ENCODE results near the gene FOS. TPM values are rescaled to one million over a fixed set of nuclear protein-coding genes. Genes with fewer than 3 reads are reported as not detected.

The FOS gene
- total and polyA plus RNA-seq, 2 of the 4 experiments (the other 2 are of a cell fraction) = 53.6 to 171 TPM

DNA sequence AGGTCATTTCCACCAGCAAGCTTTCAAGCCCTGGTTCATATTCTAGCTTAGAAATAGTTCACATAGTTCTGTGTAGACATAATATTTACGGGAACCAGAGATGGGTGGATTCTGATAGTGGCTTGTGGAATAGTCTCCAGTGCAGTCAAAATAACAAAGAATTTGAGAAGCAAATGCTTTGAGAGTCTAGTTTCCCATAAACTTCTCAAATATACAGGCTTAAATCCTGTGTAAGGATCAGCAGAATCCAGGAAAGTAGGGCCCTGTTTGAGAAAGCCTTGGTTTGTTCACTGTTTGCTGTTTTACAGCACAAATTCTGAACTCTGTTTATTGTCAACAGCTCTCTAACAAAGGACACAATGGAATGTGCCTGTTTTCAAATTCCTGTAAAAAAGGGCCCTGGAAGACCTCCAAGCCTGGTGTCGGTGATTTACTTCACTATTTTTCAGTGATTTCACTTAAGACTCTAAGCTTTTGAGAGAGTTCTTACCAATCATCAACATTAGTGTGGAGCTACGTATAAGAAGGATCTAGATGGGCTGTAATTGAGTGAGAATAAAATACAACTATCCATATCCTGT, 11.4 kb upstream of the FOS start (continued):
- TF ChIP-seq, protein P1, sequence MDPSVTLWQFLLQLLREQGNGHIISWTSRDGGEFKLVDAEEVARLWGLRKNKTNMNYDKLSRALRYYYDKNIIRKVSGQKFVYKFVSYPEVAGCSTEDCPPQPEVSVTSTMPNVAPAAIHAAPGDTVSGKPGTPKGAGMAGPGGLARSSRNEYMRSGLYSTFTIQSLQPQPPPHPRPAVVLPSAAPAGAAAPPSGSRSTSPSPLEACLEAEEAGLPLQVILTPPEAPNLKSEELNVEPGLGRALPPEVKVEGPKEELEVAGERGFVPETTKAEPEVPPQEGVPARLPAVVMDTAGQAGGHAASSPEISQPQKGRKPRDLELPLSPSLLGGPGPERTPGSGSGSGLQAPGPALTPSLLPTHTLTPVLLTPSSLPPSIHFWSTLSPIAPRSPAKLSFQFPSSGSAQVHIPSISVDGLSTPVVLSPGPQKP (IDR thresholded peaks at IDR 0.05; ENCODE audit: borderline replicate concordance, low read depth, low read length) = no peak

DNA sequence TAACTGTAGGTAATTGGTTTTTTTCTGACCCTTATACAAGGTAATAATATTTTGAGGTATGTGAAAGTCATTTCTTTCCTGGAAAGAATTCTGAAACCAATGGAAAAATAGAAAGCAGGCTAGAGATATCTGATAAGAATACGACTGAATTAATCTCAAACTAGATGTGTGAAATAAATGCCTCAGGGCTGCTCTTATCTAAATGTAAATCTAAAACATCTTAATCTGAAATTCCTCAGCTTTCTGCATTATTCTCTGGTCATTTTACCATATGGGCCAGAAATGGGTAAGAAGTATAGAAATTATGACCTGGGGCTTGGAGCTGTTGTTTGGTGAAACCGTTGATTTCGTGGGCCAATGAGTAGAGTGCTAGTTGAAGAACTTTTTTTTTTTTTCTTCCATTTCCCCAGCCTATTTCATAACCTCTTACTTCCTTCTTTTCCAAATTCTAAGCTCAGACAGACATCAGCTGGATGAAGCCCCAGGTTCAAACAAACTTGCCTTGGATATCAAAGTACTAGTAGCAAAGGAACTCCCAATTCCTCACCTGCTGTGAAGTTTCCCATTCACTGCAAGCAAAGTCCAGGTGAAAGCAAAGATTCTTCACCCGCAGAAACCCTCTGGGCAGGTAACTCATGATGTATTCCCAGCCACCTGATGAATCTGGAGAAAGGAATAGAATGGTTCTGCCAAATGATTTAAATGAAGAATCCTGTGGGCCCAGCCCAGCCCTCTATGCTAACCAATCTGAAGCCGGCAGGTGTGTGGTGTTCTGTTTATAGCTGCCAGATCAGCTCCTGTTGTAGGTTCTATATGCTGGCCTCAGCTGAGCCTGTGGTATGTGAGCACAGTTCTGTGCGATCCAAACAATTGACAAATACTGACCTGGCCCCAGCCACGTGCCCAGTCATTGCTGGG, 9.7 kb upstream of the FOS start:
- no TSS peak for BruUV-seq (replicated peaks)
- no peak overlapping the region for H3K9ac ChIP-seq (ENCODE audit: low read depth, low read length)
- TF ChIP-seq, protein P1 (IDR thresholded peaks at IDR 0.05; ENCODE audit: borderline replicate concordance, low read depth, low read length) = no peak
- TF ChIP-seq MAFK (IDR thresholded peaks at IDR 0.05; ENCODE audit: low read depth, low read length) (no peak), RCOR1 (IDR thresholded peaks at IDR 0.05; ENCODE audit: insufficient replicate concordance, low read length) (no peak), CHD1 (IDR thresholded peaks at IDR 0.05; ENCODE audit: low read depth, low read length) (no peak), MXI1 (IDR thresholded peaks at IDR 0.05; ENCODE audit: borderline replicate concordance, low read depth, low read length) (no peak), NFE2L2 (IDR thresholded peaks at IDR 0.05; ENCODE audit: low read depth, low read length) (no peak), BHLHE40 (IDR thresholded peaks at IDR 0.05; ENCODE audit: low read depth, low read length) (no peak), FOS (IDR thresholded peaks at IDR 0.05; ENCODE audit: low read depth, low read length) (no peak), MAZ (IDR thresholded peaks at IDR 0.05; ENCODE audit: borderline replicate concordance, low read depth, low read length) (no peak), POLR2A (IDR thresholded peaks at IDR 0.05; ENCODE audit: low read depth, low read length) (no peak)
- TF ChIP-seq, protein P2, sequence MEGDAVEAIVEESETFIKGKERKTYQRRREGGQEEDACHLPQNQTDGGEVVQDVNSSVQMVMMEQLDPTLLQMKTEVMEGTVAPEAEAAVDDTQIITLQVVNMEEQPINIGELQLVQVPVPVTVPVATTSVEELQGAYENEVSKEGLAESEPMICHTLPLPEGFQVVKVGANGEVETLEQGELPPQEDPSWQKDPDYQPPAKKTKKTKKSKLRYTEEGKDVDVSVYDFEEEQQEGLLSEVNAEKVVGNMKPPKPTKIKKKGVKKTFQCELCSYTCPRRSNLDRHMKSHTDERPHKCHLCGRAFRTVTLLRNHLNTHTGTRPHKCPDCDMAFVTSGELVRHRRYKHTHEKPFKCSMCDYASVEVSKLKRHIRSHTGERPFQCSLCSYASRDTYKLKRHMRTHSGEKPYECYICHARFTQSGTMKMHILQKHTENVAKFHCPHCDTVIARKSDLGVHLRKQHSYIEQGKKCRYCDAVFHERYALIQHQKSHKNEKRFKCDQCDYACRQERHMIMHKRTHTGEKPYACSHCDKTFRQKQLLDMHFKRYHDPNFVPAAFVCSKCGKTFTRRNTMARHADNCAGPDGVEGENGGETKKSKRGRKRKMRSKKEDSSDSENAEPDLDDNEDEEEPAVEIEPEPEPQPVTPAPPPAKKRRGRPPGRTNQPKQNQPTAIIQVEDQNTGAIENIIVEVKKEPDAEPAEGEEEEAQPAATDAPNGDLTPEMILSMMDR (conservative IDR thresholded peaks at IDR 0.05; ENCODE audit: low read depth, low read length) = no peak

More for the DNA sequence above, 9.7 kb upstream of the FOS start:
- Histone ChIP-seq H3K27me3 (ENCODE audit: control insufficient read depth, insufficient read depth, low read length) (no peaks in the 10 kb centered on the region), H3K56ac (ENCODE audit: extremely low read depth, insufficient read depth, low read length) (no peak overlapping the region), H3K36me3 (ENCODE audit: control insufficient read depth, insufficient read depth, low read length) (no peaks in the 10 kb centered on the region), H2AK5ac (ENCODE audit: low read depth, low read length) (no peak overlapping the region), H2AFZ (replicated peaks; ENCODE audit: low read length, poor library complexity) (no peak overlapping the region), H3K4me1 (ENCODE audit: control insufficient read depth, insufficient read depth, low read length) (peaks cover 21% of the 10 kb centered on the region), H2AK9ac (replicated peaks; ENCODE audit: low read depth, low read length, poor library complexity) (no peak overlapping the region), H2BK120ac (ENCODE audit: low read depth, low read length) (no peak overlapping the region), H3K4me3 (ENCODE audit: insufficient read depth, low read depth, low read length) (no peak overlapping the region), H3K4ac (ENCODE audit: low read depth, low read length) (no peak overlapping the region), H4K5ac (ENCODE audit: low read depth, low read length) (no peak overlapping the region), H2BK20ac (ENCODE audit: low read depth, low read length) (no peak overlapping the region), H3K14ac (replicated peaks; ENCODE audit: low read depth, low read length) (no peak overlapping the region), H3K18ac (ENCODE audit: low read depth, low read length) (no peak overlapping the region), H3K9me1 (ENCODE audit: insufficient read depth, low read length) (peaks cover 15% of the 10 kb centered on the region), H3K4me2 (ENCODE audit: low read depth, low read length) (no peak overlapping the region), H3K23ac (ENCODE audit: low read depth, low read length) (no peak overlapping the region), H2BK15ac (ENCODE audit: low read depth, low read length) (no peak overlapping the region), H3K9me3 (ENCODE audit: control insufficient read depth, insufficient read depth, low read length) (no peaks in the 10 kb centered on the region), H3K27ac (ENCODE audit: insufficient read depth, low read length) (no peak overlapping the region), H3K79me1 (ENCODE audit: low read depth in 1 of 2, low read length in 2 of 2) (no peaks in the 10 kb centered on the region), H4K8ac (ENCODE audit: low read depth in 2 of 2, low read length in 2 of 2) (no peak overlapping the region), H4K91ac (ENCODE audit: insufficient read depth, low read depth, low read length) (no peak overlapping the region), H4K20me1 (ENCODE audit: insufficient read depth, low read length) (peaks cover 7% of the 10 kb centered on the region), H2BK5ac (ENCODE audit: low read depth, low read length, poor library complexity, severe bottlenecking) (no peak overlapping the region)
- no CpG with 5 or more reads among the region's 7 CpGs for WGBS, 2 experiments (ENCODE audit: extremely low coverage in 2 of 2, insufficient read length in 1 of 2)
- DNase-seq = no peak
- ChIA-PET POLR2A (ENCODE audit: unreplicated experiment) (no interaction called here), CTCF (no interaction called here)
- dilution Hi-C loops (cut with HindIII; ENCODE audit: low sequenced_read_pairs, unreplicated experiment) (no loop called here), in situ Hi-C loops (cut with MboI; ENCODE audit: low sequenced_read_pairs) (no loop called here), intact Hi-C loops (cut with micrococcal nuclease) (no loop called here)
- ATAC-seq (ENCODE audit: low read depth) = no peak

All from IMR-90 (cell line).